PFSK-1 (cell line): Measurements from ENCODE around the gene UGT1A7.

Experiments
- FOXP2 ChIP-seq: optimal IDR thresholded peaks from 2 replicates; pipeline ENCODE3; 2011; ENCODE audit warnings: borderline replicate concordance, control low read depth, inconsistent platforms; ENCODE audit not compliant: insufficient read depth; ENCODE audit errors: extremely low read length, extremely low read depth
- POLR2AphosphoS5 ChIP-seq: IDR thresholded peaks from 2 replicates; pipeline ENCODE4 v1.6.1; 2012; ENCODE audit warnings: low read depth, mild to moderate bottlenecking, control low read depth, low read length, moderate library complexity
- SIN3A ChIP-seq: IDR thresholded peaks from 2 replicates; pipeline ENCODE4 v1.6.1; 2012; ENCODE audit warnings: mild to moderate bottlenecking, low read length, moderate library complexity, borderline replicate concordance; ENCODE audit not compliant: insufficient read depth
- TAF1 ChIP-seq: IDR thresholded peaks from 2 replicates; pipeline ENCODE4 v1.6.1; 2012; ENCODE audit warnings: low read length, control low read depth, borderline replicate concordance; ENCODE audit not compliant: insufficient read depth
- TF ChIP-seq, protein P1 (sequence below), 2 experiments: IDR thresholded peaks; 2 replicates each; pipeline versions ENCODE4 v1.6.1 to v1.8.0; 2011 to 2012; ENCODE audit warnings: low read depth in 2 of 2, low read length in 2 of 2, control low read depth in 1 of 2, inconsistent platforms in 1 of 2, mild to moderate bottlenecking in 1 of 2, moderate library complexity in 1 of 2; ENCODE audit not compliant: insufficient read depth in 1 of 2

Gene UGT1A7

DNA sequence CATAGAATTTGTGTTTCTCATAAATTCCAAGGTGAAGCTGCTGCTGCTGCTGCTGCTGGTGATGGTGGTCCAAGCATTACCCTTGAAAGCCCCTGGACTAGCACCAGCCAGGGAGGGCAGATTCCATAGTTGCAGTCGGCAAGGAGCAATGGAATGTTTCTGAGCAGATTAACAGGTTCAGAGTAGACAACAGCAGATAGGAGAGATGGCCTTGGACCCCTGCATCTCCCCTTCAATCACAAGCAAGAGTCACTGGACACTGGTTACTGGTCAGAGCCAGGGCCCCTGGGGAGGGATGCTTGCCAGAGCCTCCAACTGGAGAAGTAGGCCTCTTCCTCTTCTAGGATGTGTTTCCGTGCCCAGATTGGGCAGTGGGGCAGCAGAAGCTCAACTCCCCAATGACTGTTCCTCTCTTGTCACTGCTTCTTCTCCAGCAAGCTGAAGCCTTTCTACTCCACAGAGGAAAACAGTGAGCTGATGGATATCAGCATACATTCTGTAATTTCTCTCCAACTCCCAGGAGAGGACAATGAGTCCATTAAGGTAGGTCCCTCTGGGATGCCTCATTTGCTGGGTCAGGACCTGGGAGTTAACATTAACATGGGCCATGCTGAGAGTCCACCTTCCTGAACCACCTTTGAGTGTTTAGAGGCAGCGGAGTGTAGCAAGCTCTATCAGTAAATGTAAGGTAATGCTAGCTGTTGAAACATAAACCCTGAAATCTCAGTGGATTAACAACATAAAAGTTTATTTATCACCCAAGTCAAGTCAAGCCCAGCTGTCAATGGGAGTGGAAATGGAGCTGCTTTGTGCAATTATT lies 131.7 kb downstream of the UGT1A7 start:
- TF ChIP-seq POLR2AphosphoS5 = no peak
- TF ChIP-seq TAF1 = no peak
- TF ChIP-seq FOXP2 = no peak
- TF ChIP-seq SIN3A = no peak
- TF ChIP-seq, protein P1, sequence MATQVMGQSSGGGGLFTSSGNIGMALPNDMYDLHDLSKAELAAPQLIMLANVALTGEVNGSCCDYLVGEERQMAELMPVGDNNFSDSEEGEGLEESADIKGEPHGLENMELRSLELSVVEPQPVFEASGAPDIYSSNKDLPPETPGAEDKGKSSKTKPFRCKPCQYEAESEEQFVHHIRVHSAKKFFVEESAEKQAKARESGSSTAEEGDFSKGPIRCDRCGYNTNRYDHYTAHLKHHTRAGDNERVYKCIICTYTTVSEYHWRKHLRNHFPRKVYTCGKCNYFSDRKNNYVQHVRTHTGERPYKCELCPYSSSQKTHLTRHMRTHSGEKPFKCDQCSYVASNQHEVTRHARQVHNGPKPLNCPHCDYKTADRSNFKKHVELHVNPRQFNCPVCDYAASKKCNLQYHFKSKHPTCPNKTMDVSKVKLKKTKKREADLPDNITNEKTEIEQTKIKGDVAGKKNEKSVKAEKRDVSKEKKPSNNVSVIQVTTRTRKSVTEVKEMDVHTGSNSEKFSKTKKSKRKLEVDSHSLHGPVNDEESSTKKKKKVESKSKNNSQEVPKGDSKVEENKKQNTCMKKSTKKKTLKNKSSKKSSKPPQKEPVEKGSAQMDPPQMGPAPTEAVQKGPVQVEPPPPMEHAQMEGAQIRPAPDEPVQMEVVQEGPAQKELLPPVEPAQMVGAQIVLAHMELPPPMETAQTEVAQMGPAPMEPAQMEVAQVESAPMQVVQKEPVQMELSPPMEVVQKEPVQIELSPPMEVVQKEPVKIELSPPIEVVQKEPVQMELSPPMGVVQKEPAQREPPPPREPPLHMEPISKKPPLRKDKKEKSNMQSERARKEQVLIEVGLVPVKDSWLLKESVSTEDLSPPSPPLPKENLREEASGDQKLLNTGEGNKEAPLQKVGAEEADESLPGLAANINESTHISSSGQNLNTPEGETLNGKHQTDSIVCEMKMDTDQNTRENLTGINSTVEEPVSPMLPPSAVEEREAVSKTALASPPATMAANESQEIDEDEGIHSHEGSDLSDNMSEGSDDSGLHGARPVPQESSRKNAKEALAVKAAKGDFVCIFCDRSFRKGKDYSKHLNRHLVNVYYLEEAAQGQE (IDR thresholded peaks at IDR 0.05; ENCODE audit: insufficient read depth in 1 of 2, low read depth in 2 of 2, low read length in 2 of 2) = no peak

DNA sequence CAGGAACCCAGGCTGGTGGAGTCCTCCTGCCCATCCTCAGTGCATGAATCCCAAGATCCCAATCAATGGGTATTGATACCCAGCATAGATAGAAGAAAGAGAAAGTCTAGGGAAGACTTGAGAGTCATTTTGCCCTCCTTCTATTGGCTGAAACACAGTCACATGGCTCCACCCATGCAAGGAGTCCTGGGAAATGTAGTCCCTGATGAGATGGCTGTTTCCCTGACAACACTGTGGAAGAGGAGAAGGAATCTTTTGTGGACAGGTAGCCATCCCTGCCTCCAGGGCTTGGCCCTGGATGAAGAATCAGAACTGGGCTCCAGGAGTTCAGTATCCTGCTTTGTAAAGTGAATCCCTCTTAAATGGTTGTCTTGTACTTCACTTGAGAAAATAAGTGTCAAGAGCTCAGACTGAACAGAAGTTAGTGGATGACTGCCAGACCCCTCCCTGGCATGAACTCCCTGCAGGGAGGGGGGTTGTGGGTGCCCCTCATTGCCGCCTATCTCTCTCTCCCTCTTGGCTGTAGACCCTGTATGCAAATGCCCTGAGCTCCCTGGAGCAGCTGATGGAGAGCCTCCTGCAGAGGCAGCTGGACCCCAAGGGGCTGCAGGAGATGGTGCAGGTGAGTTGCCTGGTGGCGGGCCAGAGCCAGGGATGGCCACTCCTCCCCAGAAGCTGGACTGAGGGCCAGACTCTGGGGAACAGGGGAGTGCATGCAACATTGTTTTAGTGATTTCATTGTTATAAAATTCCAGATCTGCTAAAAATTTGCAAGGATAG lies 132.5 kb downstream of the UGT1A7 start:
- TF ChIP-seq TAF1 = no peak
- TF ChIP-seq, protein P1 (IDR thresholded peaks at IDR 0.05; ENCODE audit: insufficient read depth in 1 of 2, low read depth in 2 of 2, low read length in 2 of 2) = no peak
- TF ChIP-seq FOXP2 = no peak
- TF ChIP-seq SIN3A = no peak
- no peak for TF ChIP-seq POLR2AphosphoS5

DNA sequence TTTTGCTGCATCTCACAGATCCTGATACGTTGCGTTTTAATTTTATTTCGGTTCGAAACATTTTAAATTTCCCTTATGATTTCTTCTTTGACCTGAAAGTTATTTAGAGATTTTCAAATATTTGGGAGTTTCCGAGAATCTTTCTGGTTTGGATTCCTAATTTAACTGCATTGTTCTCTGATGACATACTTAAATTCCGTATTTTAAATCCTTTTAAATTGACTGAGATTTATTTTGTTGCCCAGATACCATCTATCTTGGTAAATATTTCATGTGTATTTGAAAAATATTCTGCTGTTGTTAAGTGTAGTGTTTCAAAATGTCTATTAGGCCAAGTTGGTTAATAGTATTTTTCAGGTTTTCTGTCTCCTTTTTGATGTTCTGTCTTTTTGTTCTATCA lies 134.2 kb downstream of the UGT1A7 start:
- TF ChIP-seq POLR2AphosphoS5 (no peak), TAF1 (no peak), SIN3A (no peak), FOXP2 (no peak)
- TF ChIP-seq, protein P1 (IDR thresholded peaks at IDR 0.05; ENCODE audit: insufficient read depth in 1 of 2, low read depth in 2 of 2, low read length in 2 of 2) = no peak

DNA sequence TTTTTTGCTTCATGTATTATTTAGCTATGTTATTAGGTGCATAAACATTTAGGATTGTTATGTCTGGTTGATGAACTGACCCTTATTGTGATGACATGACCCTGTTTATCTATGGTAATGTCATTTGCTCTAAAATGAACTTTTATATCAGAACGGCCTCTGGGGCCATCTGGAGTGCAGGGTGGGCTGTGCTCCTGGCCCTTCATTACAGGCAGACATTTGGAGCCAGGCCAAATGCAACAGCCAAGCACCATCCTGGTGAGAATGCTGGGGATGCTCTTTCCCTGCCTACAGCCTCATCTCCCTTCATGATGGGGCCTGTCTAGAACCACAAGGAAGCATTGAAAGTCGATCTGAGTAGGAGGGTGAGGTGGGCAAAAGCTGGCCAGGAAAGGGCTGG lies 134.6 kb downstream of the UGT1A7 start:
- TF ChIP-seq TAF1 (no peak), POLR2AphosphoS5 (no peak), FOXP2 (no peak), SIN3A (no peak)
- TF ChIP-seq, protein P1 (IDR thresholded peaks at IDR 0.05; ENCODE audit: insufficient read depth in 1 of 2, low read depth in 2 of 2, low read length in 2 of 2) = no peak
